Measurements from ENCODE around the gene RNF168.
"Not testable (repeated sequence)": the region's sequence is repeated elsewhere in the genome, so short reads cannot be mapped to it uniquely, and the experiment has no call there.

The RNF168 gene

DNA sequence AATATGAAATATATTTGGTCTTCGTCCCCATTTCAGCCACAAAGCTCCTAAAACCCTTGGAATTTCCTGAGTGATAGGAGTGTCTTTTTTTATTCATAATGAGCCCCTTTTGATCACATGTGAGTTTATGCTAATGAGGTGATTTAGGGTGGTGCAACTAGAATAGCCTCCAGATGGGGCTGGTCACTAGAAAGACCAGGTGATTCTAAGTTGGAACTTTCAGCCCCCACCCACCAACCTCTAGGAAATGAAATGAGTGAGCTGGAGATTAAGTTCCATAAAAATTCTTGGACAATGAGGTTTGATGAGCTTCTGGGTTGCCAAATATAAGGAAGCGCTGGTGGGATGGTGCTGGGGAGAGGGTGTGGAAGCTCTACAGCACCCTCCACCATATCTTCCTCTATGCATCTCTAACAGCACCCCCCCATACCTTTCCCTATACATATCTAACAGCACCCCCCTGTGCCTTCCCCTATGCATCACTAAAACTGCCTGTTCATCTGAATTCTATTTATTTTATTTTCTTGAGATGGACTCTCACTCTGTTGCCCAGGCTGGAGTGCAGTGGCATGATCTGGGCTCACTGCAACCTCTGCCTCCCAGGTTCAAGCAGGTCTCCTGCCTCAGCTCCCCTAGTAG, 13.7 kb upstream of the RNF168 start:
- ChIA-PET CTCF (interaction anchor here (0.5 to 1.0 kb wide), 2 partner anchors 33 to 447 kb away, joined by 3 read pairs; no protein-coding TSS in a partner anchor), POLR2A (no interaction called here)
- TF ChIP-seq HDGF (IDR thresholded peaks at IDR 0.05; ENCODE audit: borderline replicate concordance): no peak
- no peak for TF ChIP-seq SP1 (IDR thresholded peaks at IDR 0.05)
- no peak for TF ChIP-seq LEF1 (IDR thresholded peaks at IDR 0.05; ENCODE audit: borderline replicate concordance)
- TF ChIP-seq NFRKB (IDR thresholded peaks at IDR 0.05): no peak
- TF ChIP-seq CTBP1 (IDR thresholded peaks at IDR 0.05; ENCODE audit: borderline replicate concordance): no peak
- TF ChIP-seq L3MBTL2 (conservative IDR thresholded peaks at IDR 0.05): no peak
- TF ChIP-seq SUZ12 (IDR thresholded peaks at IDR 0.05): no peak
- no peak for TF ChIP-seq TARDBP (IDR thresholded peaks at IDR 0.05)
- TF ChIP-seq FOXK2 (IDR thresholded peaks at IDR 0.05): no peak
- TF ChIP-seq ZNF384 (IDR thresholded peaks at IDR 0.05): no peak
- no peak for TF ChIP-seq FOXA1 (IDR thresholded peaks at IDR 0.05)
- DNase-seq (ENCODE audit: extremely low spot score): no peak

- TF ChIP-seq ARNT (IDR thresholded peaks at IDR 0.05): no peak
- TF ChIP-seq ZNF384 (IDR thresholded peaks at IDR 0.05): no peak
- no peak for TF ChIP-seq L3MBTL2 (conservative IDR thresholded peaks at IDR 0.05)
- TF ChIP-seq SP1 (IDR thresholded peaks at IDR 0.05): no peak
- TF ChIP-seq PKNOX1 (IDR thresholded peaks at IDR 0.05): no peak
- no peak for TF ChIP-seq CTBP1 (IDR thresholded peaks at IDR 0.05; ENCODE audit: borderline replicate concordance)
- TF ChIP-seq ELF4 (IDR thresholded peaks at IDR 0.05): no peak
- TF ChIP-seq NFRKB (IDR thresholded peaks at IDR 0.05): no peak
- no peak for TF ChIP-seq BHLHE40 (IDR thresholded peaks at IDR 0.05; ENCODE audit: borderline replicate concordance)
- no peak for TF ChIP-seq FOXM1 (IDR thresholded peaks at IDR 0.05; ENCODE audit: borderline replicate concordance)
- no peak for TF ChIP-seq FOXA1 (IDR thresholded peaks at IDR 0.05)
- no peak for TF ChIP-seq FOXK2 (IDR thresholded peaks at IDR 0.05)
- no peak for TF ChIP-seq SUZ12 (IDR thresholded peaks at IDR 0.05)
- CTCF ChIA-PET: interaction anchor here (0.6 to 1.0 kb wide), 2 partner anchors 41 to 261 kb away, joined by 3 to 4 read pairs; no protein-coding TSS in a partner anchor
These were observed 11.5 kb upstream of the RNF168 start, which contains the start of gene SMCO1 for GRCh38 chr3:196514913-196515621. Gene SMCO1, minus strand, starts transcription at chr3:196515346. Its CDS starts 137 bp downstream, at chr3:196515209.

GRCh38 chr3:196514350-196514716, 10.8 kb upstream of the RNF168 start:
- CTCF ChIA-PET: interaction anchor here (1.0 kb wide), 1 partner anchor 261 kb away, joined by 3 read pairs; no protein-coding TSS in a partner anchor
- no peak for TF ChIP-seq TARDBP (IDR thresholded peaks at IDR 0.05)
- no peak for TF ChIP-seq L3MBTL2 (conservative IDR thresholded peaks at IDR 0.05)
- TF ChIP-seq CTBP1 (IDR thresholded peaks at IDR 0.05; ENCODE audit: borderline replicate concordance): no peak
- no peak for TF ChIP-seq ELF4 (IDR thresholded peaks at IDR 0.05)
- TF ChIP-seq FOXA1 (IDR thresholded peaks at IDR 0.05): no peak
- no peak for TF ChIP-seq BHLHE40 (IDR thresholded peaks at IDR 0.05; ENCODE audit: borderline replicate concordance)
- no peak for TF ChIP-seq FOXM1 (IDR thresholded peaks at IDR 0.05; ENCODE audit: borderline replicate concordance)
- TF ChIP-seq ARNT (IDR thresholded peaks at IDR 0.05): no peak
- no peak for TF ChIP-seq SP1 (IDR thresholded peaks at IDR 0.05)
- no peak for TF ChIP-seq NFRKB (IDR thresholded peaks at IDR 0.05)
- no peak for TF ChIP-seq HDGF (IDR thresholded peaks at IDR 0.05; ENCODE audit: borderline replicate concordance)
- TF ChIP-seq FOXK2 (IDR thresholded peaks at IDR 0.05): no peak
- no peak for TF ChIP-seq LEF1 (IDR thresholded peaks at IDR 0.05; ENCODE audit: borderline replicate concordance)
- TF ChIP-seq PKNOX1 (IDR thresholded peaks at IDR 0.05): no peak
- no peak for TF ChIP-seq ZNF384 (IDR thresholded peaks at IDR 0.05)
- DNase-seq (ENCODE audit: extremely low spot score): no peak
- POLR2A ChIA-PET: no interaction called here

More at GRCh38 chr3:196514913-196515621, 11.5 kb upstream of the RNF168 start, which contains the start of gene SMCO1:
- POLR2A ChIA-PET: no interaction called here
- no peak for DNase-seq (ENCODE audit: extremely low spot score)

GRCh38 chr3:196513697-196514349, 10.3 kb upstream of the RNF168 start:
- TF ChIP-seq SP1 (IDR thresholded peaks at IDR 0.05) (no peak), ARNT (IDR thresholded peaks at IDR 0.05) (no peak), LEF1 (IDR thresholded peaks at IDR 0.05; ENCODE audit: borderline replicate concordance) (no peak), PKNOX1 (IDR thresholded peaks at IDR 0.05) (no peak), HDGF (IDR thresholded peaks at IDR 0.05; ENCODE audit: borderline replicate concordance) (no peak), NFRKB (IDR thresholded peaks at IDR 0.05) (no peak), CTBP1 (IDR thresholded peaks at IDR 0.05; ENCODE audit: borderline replicate concordance) (no peak), FOXK2 (IDR thresholded peaks at IDR 0.05) (no peak), BHLHE40 (IDR thresholded peaks at IDR 0.05; ENCODE audit: borderline replicate concordance) (no peak)
- DNase-seq (ENCODE audit: extremely low spot score): no peak
- CTCF ChIA-PET: interaction anchor here (1.0 to 1.6 kb wide), 4 partner anchors 9 to 260 kb away, joined by 3 to 4 read pairs (median 4); no protein-coding TSS in a partner anchor
- POLR2A ChIA-PET: interaction anchor here (1.5 kb wide), 1 partner anchor 10 kb away, joined by 4 read pairs; the partner anchor contains the start of gene RNF168

DNA sequence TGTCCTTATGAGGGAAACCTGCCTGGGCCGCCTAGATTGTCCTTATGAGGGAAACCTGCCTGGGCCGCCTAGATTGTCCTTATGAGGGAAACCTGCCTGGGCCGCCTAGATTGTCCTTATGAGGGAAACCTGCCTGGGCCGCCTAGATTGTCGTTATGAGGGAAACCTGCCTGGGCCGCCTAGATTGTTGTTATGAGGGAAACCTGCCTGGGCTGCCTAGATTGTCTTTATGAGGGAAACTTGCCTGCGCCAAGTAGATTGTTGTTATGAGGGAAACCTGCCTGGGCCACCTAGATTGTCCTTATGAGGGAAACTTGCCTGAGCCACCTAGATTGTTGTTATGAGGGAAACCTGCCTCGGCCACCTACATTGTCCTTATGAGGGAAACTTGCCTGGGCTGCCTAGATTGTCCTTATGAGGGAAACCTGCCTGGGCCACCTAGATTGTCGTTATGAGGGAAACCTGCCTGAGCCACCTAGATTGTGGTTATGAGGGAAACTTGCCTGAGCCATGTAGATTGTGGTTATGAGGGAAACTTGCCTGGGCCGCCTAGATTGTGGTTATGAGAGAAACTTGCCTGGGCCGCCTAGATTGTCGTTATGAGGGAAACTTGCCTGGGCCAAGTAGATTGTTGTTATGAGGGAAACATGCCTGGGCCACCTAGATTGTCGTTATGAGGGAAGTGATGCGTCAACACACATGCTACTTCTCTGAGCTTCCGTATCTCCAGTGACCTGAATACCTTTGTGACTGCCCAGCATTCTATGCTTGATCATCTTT, 8.3 kb upstream of the RNF168 start:
- POLR2A ChIA-PET: interaction anchor here (1.5 kb wide), 1 partner anchor 8 kb away, joined by 4 read pairs; the partner anchor contains the start of gene RNF168
- DNase-seq (ENCODE audit: extremely low spot score); CTCF ChIA-PET: not testable (repeated sequence)

- DNase-seq (ENCODE audit: extremely low spot score); POLR2A ChIA-PET; CTCF ChIA-PET: not testable (repeated sequence)
These were observed 7.5 kb upstream of the RNF168 start for GRCh38 chr3:196511108-196511507.
